Activated CD8-positive, alpha-beta memory T cell treated with anti-CD3 and anti-CD28 coated beads, Interleukin-2, amount 10 ng/mL, durations not matched to agents 7 days and 5 days (primary cell): ENCODE measurements around the gene GRIK4. TPM values are rescaled to one million over a fixed set of nuclear protein-coding genes. Genes with fewer than 3 reads are reported as not detected.
A peak's percentile ranks its signal among the peaks of the same experiment; 100 is the strongest.

Source experiments
- ATAC-seq: fragments of 150-1000 bp; cut with Tn5 transposase; one replicate; pipeline ENCODE4 v1.10.0; 2021; ENCODE audit warnings: moderate library complexity
- CTCF ChIA-PET: fragments of 350-600 bp; sonication (Branson Sonifier 250); formaldehyde crosslinking; loops from one replicate; lab custom pipeline; 2021; ENCODE audit warnings: antibody characterized with exemption; lab: Charles Lee
- DNase-seq: peaks from one replicate; pipeline ENCODE4 v3.0.0-alpha.2; 2020
- H3K27ac Mint-ChIP-seq: one replicate; pipeline ENCODE4 v1.8.0; 2021; ENCODE audit warnings: mild to moderate bottlenecking, mixed read lengths
- H3K27me3 Mint-ChIP-seq: one replicate; pipeline ENCODE4 v1.8.0; 2021; ENCODE audit warnings: mixed read lengths
- H3K36me3 Mint-ChIP-seq: one replicate; pipeline ENCODE4 v1.8.0; 2021; ENCODE audit warnings: mild to moderate bottlenecking, mixed read lengths
- H3K4me1 Mint-ChIP-seq: one replicate; pipeline ENCODE4 v1.8.0; 2021; ENCODE audit warnings: mixed read lengths
- H3K4me3 Mint-ChIP-seq: one replicate; pipeline ENCODE4 v1.8.0; 2021; ENCODE audit warnings: mild to moderate bottlenecking, moderate library complexity, mixed read lengths
- H3K9me3 Mint-ChIP-seq: one replicate; pipeline ENCODE4 v1.8.0; 2022; ENCODE audit warnings: low read depth, mixed read lengths
- total RNA-seq, 2 experiments: library from RNA; stranded (reverse); gene quantifications; one replicate each; pipeline ENCODE4 v1.2.3, GENCODE V29; 2021

Gene GRIK4
- total RNA-seq, 2 experiments from 2014 or later = 0.21 TPM; not detected in 1

GRCh38 chr11:120723751-120724150 is 212.2 kb downstream of the GRIK4 start:
- Mint-ChIP-seq H3K27ac (no peak overlapping the region), H3K4me1 (no peaks in the 10 kb centered on the region), H3K4me3 (no peak overlapping the region), H3K9me3 (no peaks in the 10 kb centered on the region), H3K36me3 (no peaks in the 10 kb centered on the region), H3K27me3 (peaks cover 9% of the 10 kb centered on the region)
- CTCF ChIA-PET = no interaction called here
- DNase-seq (no peak), ATAC-seq (no peak)

- no peak for DNase-seq
- Mint-ChIP-seq H3K36me3 (no peaks in the 10 kb centered on the region), H3K4me3 (no peak overlapping the region), H3K4me1 (no peaks in the 10 kb centered on the region), H3K9me3 (no peaks in the 10 kb centered on the region), H3K27me3 (peaks cover 13% of the 10 kb centered on the region), H3K27ac (no peak overlapping the region)
- CTCF ChIA-PET = interaction anchor here (1.5 kb wide), 1 partner anchor 13 kb away, joined by 3 read pairs; no protein-coding TSS in a partner anchor
- ATAC-seq = no peak
These were observed 216.2 kb downstream of the GRIK4 start for GRCh38 chr11:120727752-120728151.

DNA sequence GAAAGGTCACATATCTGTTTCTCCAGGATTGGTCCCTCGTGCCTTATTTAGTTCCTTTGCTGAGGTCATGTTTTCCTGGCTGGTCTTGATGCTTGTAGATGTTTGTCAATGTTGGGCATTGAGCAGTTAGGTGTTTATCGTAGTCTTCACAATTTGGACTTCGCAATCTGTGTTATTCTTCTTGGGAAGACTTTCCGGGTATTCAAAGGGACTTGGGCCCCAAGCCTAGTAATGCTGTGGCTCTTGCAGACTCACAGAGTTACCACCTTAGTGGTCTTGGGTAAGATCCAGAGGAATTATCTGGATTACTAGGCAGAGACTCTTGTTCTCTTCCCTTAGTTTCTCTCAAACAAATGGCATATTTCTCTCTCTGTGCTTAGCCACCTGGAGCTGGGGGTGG is 223.5 kb downstream of the GRIK4 start:
- CTCF ChIA-PET = no interaction called here
- DNase-seq = peak; percentile 1
- H3K27ac Mint-ChIP-seq = no peak overlapping the region
- no peaks in the 10 kb centered on the region for H3K9me3 Mint-ChIP-seq
- no peak overlapping the region for H3K4me3 Mint-ChIP-seq
- no peak for ATAC-seq
- H3K27me3 Mint-ChIP-seq = peaks cover 11% of the 10 kb centered on the region
- H3K36me3 Mint-ChIP-seq = no peaks in the 10 kb centered on the region
- H3K4me1 Mint-ChIP-seq = no peaks in the 10 kb centered on the region

DNA sequence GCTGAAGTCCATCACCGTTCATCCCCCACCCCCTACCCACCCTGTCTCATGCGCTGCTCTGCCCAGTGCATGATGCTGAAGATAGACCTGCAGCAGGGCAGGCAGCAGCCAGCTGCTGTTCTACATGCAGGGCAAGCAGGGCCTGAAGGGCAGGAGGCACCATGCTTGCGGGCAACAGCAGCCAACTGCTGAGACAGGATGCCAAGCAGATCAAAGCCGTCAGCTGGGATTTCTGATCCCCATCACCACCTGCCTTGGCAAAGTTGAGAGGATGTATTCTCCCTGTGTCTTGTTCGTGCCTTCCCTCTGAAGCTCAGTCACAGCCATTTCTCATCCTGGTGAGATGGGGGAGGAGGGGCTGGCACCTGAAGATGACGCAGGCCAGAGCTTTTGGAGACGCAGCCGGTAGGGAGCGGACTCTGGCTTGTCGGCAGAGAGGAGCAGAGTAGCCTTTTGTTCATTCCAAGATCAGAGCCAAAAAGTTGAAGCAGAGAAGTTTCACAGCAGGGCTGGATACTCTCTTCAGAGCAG is 227.0 kb downstream of the GRIK4 start:
- ATAC-seq = no peak
- Mint-ChIP-seq H3K27ac (no peak overlapping the region), H3K27me3 (no peaks in the 10 kb centered on the region), H3K4me1 (no peaks in the 10 kb centered on the region), H3K9me3 (no peaks in the 10 kb centered on the region), H3K36me3 (no peaks in the 10 kb centered on the region), H3K4me3 (no peak overlapping the region)
- CTCF ChIA-PET = no interaction called here
- DNase-seq = no peak

GRCh38 chr11:120739780-120740179 is 228.2 kb downstream of the GRIK4 start:
- no peak overlapping the region for H3K27ac Mint-ChIP-seq
- no peaks in the 10 kb centered on the region for H3K36me3 Mint-ChIP-seq
- no peaks in the 10 kb centered on the region for H3K4me1 Mint-ChIP-seq
- no peak overlapping the region for H3K4me3 Mint-ChIP-seq
- H3K9me3 Mint-ChIP-seq = no peaks in the 10 kb centered on the region
- ATAC-seq = no peak
- DNase-seq = no peak
- CTCF ChIA-PET = no interaction called here
- H3K27me3 Mint-ChIP-seq = no peaks in the 10 kb centered on the region

DNA sequence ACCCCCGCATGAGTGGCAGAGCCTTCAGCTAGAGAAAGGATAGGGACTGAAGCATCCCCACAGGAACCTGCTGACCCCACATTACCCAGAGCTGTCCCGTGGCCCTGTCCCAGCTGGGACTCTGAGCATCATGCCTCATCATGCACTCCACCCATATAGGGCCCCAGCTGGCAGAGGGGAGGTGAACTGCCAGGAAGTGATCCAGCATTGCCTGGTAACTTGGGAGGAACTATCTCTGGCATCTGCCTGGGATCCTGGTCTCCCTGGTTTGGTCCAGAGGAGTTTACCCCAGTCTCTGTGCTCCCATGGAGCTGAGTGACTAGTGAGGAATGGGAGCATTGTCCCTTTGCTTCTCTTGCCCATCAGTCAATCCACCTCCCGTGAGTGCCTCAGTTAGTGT is 228.8 kb downstream of the GRIK4 start:
- H3K27me3 Mint-ChIP-seq = peaks cover 2% of the 10 kb centered on the region

GRCh38 chr11:120744016-120744994 is 232.8 kb downstream of the GRIK4 start:
- CTCF ChIA-PET = interaction anchor here (0.6 kb wide), 1 partner anchor 1820 kb away, joined by 3 read pairs; no protein-coding TSS in a partner anchor
- Mint-ChIP-seq H3K27ac (no peak overlapping the region), H3K27me3 (peaks cover 9% of the 10 kb centered on the region), H3K4me3 (no peak overlapping the region), H3K4me1 (no peaks in the 10 kb centered on the region), H3K36me3 (no peaks in the 10 kb centered on the region), H3K9me3 (no peaks in the 10 kb centered on the region)
- ATAC-seq = no peak
- no peak for DNase-seq

More for the DNA sequence above, 228.8 kb downstream of the GRIK4 start:
- Mint-ChIP-seq H3K4me1 (no peaks in the 10 kb centered on the region), H3K36me3 (no peaks in the 10 kb centered on the region), H3K4me3 (no peak overlapping the region), H3K27ac (no peak overlapping the region), H3K9me3 (no peaks in the 10 kb centered on the region)
- CTCF ChIA-PET = no interaction called here
- DNase-seq (no peak), ATAC-seq (no peak)

DNA sequence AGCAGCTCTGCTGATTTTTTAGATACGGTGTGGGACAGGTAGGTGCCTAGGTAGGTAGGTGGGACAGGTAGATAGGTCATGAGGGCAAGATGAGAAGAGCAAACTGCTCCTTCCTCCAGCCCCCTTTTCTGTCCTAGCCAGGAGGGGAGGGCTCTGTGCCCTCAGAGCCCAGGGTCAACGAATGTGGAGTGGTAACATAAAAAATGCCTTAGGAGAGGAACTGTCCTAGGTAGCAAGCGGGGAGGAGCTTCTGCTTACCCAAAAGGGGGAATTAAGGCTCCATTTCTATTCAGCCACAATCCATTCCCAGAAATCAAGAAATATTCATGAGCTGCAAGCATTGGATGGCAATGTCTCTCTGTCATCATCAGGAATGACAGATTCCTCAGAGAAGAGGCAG is 234.8 kb downstream of the GRIK4 start:
- H3K9me3 Mint-ChIP-seq = no peaks in the 10 kb centered on the region
- H3K27ac Mint-ChIP-seq = no peak overlapping the region
- H3K4me1 Mint-ChIP-seq = no peaks in the 10 kb centered on the region
- no peak overlapping the region for H3K4me3 Mint-ChIP-seq
- peaks cover 9% of the 10 kb centered on the region for H3K27me3 Mint-ChIP-seq
- DNase-seq (no peak), ATAC-seq (no peak)
- CTCF ChIA-PET = no interaction called here
- no peaks in the 10 kb centered on the region for H3K36me3 Mint-ChIP-seq

DNA sequence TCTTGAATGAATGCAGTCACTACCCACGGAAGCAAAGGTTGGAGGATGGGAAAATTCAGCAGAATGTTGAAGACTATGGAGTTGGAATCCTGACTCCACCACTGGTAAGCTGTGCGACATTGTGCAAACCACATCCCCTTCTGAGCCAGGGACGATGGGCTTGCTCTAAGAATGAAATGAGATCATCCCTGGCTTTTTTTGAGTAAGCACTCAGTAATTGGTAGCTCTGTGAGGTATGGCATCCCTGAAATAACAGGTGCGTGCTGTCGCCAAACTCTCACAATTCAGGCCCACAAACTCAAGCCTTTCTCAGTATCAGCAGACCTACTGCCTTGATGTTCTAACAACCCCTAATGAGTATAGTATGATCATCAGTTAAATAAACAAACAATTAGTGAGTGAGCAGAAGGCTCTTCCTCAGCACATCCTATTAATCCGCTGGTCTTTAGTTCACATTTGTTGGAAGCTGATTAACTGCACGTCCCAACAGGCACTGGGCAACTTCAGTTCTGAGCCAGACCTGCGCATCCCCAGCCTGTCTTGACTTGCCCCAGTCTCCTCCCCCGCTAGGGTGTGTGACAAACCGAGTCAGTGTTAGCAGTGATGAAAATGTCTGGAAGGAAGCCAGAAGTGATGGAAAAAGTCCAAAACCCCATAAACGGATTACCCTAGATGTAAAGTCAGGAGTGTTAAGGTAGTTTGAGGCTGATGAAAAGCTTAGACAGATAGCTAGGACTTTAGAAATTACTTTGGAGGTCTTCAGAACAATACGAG is 235.5 kb downstream of the GRIK4 start:
- CTCF ChIA-PET = no interaction called here
- DNase-seq (no peak), ATAC-seq (no peak)
- Mint-ChIP-seq H3K4me1 (no peaks in the 10 kb centered on the region), H3K27me3 (peaks cover 9% of the 10 kb centered on the region), H3K36me3 (no peaks in the 10 kb centered on the region), H3K27ac (no peak overlapping the region), H3K4me3 (no peak overlapping the region), H3K9me3 (no peaks in the 10 kb centered on the region)

DNA sequence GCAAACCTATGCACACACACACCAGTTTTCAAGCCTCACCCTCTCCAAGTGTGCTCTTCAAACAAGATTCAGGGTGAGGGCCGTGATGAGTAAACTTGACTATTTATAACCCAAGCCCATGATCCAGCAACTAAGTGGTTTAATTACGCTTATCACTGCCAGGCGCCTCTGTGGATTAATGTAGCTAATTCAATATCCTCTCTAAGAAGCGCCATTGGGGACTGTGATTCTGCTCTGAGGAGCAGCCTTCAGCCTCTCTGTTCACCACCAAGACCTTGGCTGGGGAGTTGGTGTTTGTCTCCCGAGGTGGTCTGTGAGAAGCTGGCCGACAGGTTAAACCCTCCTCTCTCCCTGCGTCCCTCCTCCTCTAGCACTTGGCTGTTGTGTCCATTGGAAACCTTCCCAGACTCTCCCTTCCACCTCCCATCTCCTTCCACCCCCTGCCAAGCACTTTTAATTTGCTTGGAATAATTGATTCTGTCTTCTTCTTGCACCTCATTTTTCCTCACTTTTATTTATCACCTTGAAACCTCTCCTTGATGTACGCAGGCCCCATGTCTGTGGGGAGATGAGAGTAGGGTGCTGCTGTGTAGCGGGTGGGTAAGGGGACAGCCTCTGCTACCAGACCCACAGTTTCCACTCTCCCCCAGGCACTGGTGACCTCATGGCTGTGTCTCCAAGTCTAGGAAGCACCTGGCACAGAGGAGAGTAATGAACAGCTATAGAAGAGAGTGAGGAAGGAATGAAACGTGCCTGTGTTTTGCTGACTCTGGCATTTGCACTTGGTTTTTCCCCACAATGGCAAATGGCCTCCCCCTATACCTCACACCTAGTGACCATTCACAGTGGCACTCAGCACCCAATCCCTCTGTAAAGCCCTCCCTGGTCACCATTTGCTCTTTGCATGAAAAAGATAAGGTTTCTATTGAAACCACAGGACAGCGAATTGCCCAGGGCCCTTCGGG is 236.6 kb downstream of the GRIK4 start:
- CTCF ChIA-PET = no interaction called here
- DNase-seq (no peak), ATAC-seq (no peak)
- Mint-ChIP-seq H3K27me3 (peaks cover 9% of the 10 kb centered on the region), H3K4me1 (no peaks in the 10 kb centered on the region), H3K4me3 (no peak overlapping the region), H3K36me3 (no peaks in the 10 kb centered on the region), H3K27ac (no peak overlapping the region), H3K9me3 (no peaks in the 10 kb centered on the region)

DNA sequence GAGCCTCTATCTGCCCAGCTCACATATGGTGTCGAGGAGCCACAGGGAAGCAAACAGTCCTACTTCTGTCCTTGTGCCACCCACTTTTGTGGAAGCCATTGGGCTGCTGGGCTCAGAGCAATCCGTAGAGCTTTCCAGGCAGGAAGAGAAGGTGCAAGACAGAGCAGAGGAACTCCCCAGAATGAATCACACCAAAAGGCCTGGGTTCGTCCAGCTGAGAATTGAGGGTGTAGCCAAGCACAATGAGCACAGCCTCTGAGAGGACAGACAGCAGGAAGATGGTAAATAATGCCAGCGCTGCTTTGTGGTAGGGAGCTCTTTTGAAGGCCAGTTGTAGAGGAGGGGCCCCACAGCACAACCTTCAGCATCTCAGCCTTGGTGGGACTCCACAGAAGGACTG is 237.8 kb downstream of the GRIK4 start:
- no peaks in the 10 kb centered on the region for H3K9me3 Mint-ChIP-seq
- H3K27me3 Mint-ChIP-seq = peaks cover 9% of the 10 kb centered on the region
- no peak overlapping the region for H3K27ac Mint-ChIP-seq

GRCh38 chr11:120750647-120751549 is 239.3 kb downstream of the GRIK4 start:
- CTCF ChIA-PET = no interaction called here
- Mint-ChIP-seq H3K9me3 (no peaks in the 10 kb centered on the region), H3K4me3 (no peak overlapping the region), H3K27ac (no peak overlapping the region), H3K27me3 (peaks cover 7% of the 10 kb centered on the region), H3K4me1 (no peaks in the 10 kb centered on the region), H3K36me3 (no peaks in the 10 kb centered on the region)
- DNase-seq (no peak), ATAC-seq (no peak)

More for the DNA sequence above, 237.8 kb downstream of the GRIK4 start:
- no peaks in the 10 kb centered on the region for H3K4me1 Mint-ChIP-seq
- H3K4me3 Mint-ChIP-seq = no peak overlapping the region
- no peaks in the 10 kb centered on the region for H3K36me3 Mint-ChIP-seq
- DNase-seq = no peak
- no peak for ATAC-seq
- CTCF ChIA-PET = no interaction called here
